Kidney tubule cell (primary cell): ENCODE data around the gene RCAN3.
"Not testable (repeated sequence)": the region's sequence is repeated elsewhere in the genome, so short reads cannot be mapped to it uniquely, and the experiment has no call there.

Experiments used
- DNase-seq: peaks from one replicate; pipeline ENCODE4 v3.0.0-alpha.2; 2018; ENCODE audit warnings: low spot score

RCAN3 gene

GRCh38 chr1:24486331-24487065, 16.1 kb upstream of the RCAN3 start:
- DNase-seq: no peak

GRCh38 chr1:24487455-24487854, 15.2 kb upstream of the RCAN3 start:
- DNase-seq: no peak

- peak; percentile 93 for DNase-seq
Observed at GRCh38 chr1:24488159-24488558, 14.5 kb upstream of the RCAN3 start.

- DNase-seq: peak; percentile 61
Observed at GRCh38 chr1:24489674-24490073, 13.0 kb upstream of the RCAN3 start.

- no peak for DNase-seq
Observed at GRCh38 chr1:24490101-24490781, 12.4 kb upstream of the RCAN3 start.

- no peak for DNase-seq
Observed at GRCh38 chr1:24491577-24492360, 10.9 kb upstream of the RCAN3 start.

- DNase-seq: not testable (repeated sequence)
Observed at GRCh38 chr1:24492935-24493334, 9.7 kb upstream of the RCAN3 start.

- DNase-seq: no peak
Observed at GRCh38 chr1:24493785-24494184, 8.9 kb upstream of the RCAN3 start.

- no peak for DNase-seq
Observed at GRCh38 chr1:24498589-24498988, 4.0 kb upstream of the RCAN3 start.

- no peak for DNase-seq
Observed at GRCh38 chr1:24500448-24501048, 2.1 kb upstream of the RCAN3 start.

- peak; percentile 54 for DNase-seq
Observed at GRCh38 chr1:24501371-24502064, 1.1 kb upstream of the RCAN3 start.

- DNase-seq: peak; percentile 86
Observed at GRCh38 chr1:24502065-24502708, 449 bp upstream of the RCAN3 start.

GRCh38 chr1:24503059-24503751, 569 bp downstream of the RCAN3 start:
- DNase-seq: peak; percentile 3

GRCh38 chr1:24503870-24504523, 1.4 kb downstream of the RCAN3 start:
- no peak for DNase-seq

- no peak for DNase-seq
Observed at GRCh38 chr1:24504560-24504959, 1.9 kb downstream of the RCAN3 start.

GRCh38 chr1:24505816-24506215, 3.2 kb downstream of the RCAN3 start:
- DNase-seq: no peak

GRCh38 chr1:24506691-24507381, 4.2 kb downstream of the RCAN3 start:
- DNase-seq: no peak

- DNase-seq: no peak
Observed at GRCh38 chr1:24507405-24507804, 4.8 kb downstream of the RCAN3 start.

- DNase-seq: no peak
Observed at GRCh38 chr1:24508911-24509310, 6.3 kb downstream of the RCAN3 start.

GRCh38 chr1:24513706-24514105, 11.1 kb downstream of the RCAN3 start:
- DNase-seq: no peak
